ENCODE data around the gene STYK1.
"Not testable (repeated sequence)": the region's sequence is repeated elsewhere in the genome, so short reads cannot be mapped to it uniquely, and the experiment has no call there.

Gene STYK1

DNA sequence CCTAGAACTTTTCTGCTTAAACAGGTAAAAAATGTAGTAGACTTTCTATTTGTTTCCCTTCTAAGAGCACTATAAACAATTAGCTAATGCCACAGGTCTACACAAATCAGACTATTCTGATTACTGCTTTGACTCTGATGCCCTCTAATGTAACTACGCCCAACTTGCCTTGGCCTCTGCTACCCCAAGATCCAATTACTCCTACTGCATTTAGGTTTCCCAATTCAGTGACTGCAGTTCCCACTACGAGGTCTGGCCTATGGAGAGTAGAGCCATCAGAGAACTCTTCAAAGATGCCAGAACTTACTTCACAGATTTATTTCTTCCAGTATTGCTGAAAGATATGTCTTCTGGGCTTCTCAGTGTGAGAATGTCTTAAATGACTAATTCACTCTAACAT is 15.3 kb upstream of the STYK1 start:
- DNase-seq (ENCODE audit: low spot score): no peak

DNA sequence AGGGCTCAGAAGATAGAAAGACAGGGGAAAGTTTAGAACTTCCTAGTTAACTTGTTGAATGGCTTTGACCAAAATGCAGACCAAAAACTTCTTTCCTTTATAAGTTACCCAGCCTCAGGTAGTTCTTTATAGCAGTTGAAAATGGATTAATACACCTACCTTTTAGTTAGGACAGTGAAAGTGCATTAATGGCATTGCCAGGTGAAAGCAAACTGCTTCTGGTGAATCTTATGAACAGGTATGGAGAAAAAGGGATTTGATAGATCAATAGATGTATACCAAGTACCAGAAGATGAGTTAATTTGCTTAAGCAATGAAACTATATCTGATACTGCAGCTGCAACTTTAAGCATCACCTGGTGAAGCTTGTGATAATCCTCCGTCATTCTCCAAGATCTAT is 14.2 kb upstream of the STYK1 start:
- DNase-seq (ENCODE audit: low spot score): no peak

DNA sequence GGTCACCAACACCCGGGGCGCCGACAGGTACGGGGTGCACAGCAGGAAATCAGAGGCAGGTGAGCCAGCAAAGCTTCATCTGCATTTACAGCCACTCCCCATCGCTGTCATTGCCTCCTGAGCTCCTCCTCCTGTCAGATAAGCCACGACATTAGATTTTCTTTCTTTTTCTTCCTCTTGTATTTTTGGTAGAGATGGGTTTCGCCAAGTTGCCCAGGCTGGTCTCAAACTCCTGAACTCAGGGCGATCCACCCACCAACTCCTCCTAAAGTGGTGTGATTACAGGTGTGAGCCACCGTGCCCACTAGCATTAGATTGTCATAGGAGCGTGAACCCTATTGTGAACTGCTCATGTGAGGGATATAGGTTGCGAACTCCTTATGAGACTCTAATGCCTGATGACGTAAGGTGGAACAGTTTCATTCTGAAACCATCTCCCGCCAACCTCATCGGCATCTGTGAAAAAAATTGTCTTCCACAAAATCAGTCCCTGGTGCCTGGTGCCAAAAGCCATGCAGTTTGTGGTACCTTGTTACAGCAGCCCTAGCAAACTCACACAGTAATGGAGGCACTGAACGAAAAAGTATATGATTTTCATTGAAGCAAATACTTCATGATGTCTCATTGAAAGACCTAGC is 1.5 kb downstream of the STYK1 start:
- DNase-seq (ENCODE audit: low spot score): no peak

DNA sequence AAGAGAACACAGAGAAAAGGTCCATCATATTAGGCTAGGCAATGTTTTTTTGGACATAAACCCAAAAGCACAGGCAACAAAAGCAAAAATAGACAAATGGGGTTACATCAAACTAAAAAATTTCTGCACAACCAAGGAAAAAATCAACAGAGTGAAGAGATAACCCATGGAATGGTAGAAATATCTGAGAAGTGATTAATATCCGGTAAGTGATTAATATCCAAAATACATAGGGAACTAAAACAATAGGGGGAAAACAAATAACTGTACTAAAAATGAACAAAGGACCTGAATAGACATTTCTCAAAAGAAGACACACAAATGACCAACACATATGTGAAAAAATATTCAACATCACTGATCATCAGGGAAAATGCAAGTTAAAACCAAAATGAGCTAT is 4.3 kb downstream of the STYK1 start:
- DNase-seq (ENCODE audit: low spot score): no peak

DNA sequence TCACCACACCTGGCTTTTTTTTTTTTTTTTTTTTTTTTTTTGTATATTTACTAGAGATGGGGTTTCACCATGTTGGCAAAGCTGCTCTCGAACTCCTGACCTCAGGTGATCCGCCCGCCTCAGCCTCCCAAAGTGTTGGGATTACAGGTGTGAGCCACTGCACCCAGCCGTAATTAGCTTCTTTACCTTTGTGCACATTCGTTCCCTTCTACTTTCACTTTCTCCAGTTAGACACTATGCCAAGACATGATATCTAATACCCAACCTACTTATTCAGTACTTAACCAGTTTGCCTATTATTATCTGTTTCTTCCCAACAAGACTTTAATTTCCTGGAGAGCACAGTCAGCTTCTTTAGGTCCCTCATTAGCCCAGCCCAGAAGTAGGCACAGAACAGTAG is 5.3 kb downstream of the STYK1 start:
- no peak for DNase-seq (ENCODE audit: low spot score)

DNA sequence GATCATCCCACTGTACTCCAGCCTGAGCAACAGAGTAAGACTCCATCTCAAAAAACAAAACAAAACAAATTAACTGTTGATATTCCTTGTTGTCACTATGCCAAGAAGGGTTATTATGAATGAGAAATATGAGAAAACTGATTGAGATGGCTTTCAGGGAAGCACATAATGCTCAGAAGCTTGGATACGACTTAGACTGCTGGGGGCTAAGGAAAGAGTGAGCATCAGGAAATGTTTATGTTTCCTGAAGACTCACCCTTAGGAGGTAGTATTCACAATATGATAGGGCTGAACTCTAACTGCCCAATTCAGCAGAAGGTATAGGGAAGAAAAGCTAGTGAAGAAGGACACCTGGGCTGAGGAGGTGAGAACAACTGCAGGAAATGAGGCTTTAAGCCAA is 6.3 kb downstream of the STYK1 start:
- no peak for DNase-seq (ENCODE audit: low spot score)

DNA sequence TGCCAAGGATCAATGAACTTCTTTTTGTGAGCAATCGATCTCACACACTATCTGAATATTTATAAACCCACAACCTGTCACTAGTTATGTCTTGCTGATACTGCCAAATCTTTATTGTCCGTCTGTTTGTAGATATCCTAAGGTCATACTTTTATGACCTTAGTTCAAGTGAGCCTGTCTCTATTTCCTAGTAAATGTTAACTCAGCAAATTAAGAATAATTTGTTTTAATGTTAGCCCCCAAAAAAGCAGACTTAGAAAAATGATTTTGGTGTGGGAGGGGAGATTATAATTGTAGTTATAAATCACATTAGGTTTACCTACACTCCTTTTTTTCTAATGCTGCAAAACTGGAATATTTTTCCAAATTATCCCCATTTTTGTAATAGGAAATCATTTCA is 9.4 kb downstream of the STYK1 start:
- no peak for DNase-seq (ENCODE audit: low spot score)

DNA sequence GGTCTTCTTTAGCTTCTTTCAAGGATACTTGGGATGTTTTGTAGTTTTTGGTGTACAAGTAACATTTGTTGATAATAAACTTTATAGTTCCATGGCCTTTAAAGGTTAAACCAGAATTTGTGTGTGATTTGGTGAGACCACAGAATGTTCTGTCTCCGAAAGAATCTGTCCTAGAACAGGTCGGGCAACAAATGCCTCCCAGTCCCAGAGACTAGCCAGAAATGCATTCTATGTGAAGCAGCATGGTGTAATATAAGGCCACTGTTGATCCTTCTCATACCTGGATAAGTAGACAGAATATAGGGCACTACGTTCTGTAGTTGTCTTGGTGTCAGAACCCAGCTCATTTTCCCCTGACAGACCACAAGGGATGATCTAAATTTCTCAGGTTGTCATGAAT is 10.0 kb downstream of the STYK1 start:
- DNase-seq (ENCODE audit: low spot score): no peak

DNA sequence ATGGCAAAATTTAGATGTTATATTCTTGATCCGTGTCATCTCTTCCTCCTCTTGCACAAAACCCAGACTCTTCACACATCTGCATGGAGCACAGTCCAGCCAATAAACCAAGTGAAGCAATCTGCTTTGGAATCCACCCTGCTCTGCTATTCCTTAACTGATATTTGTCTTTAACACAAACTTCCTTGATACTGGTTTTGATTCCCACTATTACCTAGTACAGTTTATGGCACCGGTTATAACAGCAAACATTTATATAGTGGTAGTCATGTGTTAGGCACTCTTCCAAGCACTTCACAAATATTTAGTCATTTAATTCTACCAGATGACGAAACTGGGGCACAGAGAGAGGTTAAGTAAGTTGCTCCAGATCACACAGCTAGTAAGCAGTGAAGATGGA is 12.5 kb downstream of the STYK1 start:
- DNase-seq (ENCODE audit: low spot score): no peak

DNA sequence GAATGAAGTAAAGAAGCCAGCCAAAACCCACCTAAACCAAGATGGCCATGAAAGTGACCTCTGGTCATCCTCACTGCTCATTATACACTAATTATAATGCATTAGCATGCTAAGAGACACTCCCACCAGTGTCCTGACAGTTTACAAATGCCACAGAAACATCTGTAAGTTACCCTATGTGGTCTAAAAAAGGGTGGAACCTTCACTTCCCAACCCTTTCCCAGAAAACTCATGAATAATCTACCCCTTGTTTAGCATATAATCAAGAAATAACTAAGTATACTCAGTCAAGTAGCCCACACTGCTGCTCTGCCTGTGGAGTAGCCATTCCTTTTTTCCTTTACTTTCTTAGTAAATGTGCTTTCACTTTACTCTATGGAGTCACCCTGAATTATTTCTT is 19.8 kb downstream of the STYK1 start:
- no peak for DNase-seq (ENCODE audit: low spot score)

DNA sequence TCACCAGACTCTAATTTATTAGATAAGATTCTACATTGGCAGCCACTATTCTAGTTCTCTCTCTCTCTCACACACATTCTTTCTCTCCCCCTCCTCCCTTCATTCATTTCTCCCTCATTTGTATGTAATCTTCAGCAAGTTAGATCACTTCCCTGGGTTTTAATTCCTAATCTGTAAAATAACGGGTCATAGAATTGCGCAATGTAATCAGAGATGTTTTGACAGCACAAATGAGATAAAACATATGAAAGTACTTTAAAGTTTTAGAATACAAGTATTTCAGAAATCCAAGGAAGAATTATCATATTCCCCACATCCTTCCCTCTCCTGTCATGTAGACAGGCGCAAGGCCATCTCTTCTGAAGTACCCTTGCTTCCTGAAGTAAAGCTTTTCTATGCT is 21.7 kb downstream of the STYK1 start:
- no peak for DNase-seq (ENCODE audit: low spot score)

DNA sequence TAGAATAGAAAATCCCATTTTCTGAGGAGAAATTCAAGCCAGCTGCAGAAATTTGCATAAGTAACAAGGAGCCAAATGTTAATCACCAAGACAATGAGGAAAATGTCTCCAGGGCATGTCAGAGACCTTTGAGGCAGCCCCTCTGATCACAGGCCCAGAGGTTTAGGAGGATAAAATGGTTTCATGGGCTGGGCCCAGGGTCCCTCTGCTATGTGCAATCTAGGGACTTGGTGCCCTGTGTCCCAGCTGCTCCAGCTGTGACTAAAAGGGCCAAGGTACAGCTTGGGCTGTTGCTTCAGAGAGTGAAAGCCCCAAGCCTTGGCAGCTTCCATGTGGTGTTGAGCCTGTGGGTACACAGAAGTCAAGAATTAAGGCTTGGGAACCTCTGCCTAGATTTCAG is 27.3 kb downstream of the STYK1 start:
- DNase-seq (ENCODE audit: low spot score): not testable (repeated sequence)

DNA sequence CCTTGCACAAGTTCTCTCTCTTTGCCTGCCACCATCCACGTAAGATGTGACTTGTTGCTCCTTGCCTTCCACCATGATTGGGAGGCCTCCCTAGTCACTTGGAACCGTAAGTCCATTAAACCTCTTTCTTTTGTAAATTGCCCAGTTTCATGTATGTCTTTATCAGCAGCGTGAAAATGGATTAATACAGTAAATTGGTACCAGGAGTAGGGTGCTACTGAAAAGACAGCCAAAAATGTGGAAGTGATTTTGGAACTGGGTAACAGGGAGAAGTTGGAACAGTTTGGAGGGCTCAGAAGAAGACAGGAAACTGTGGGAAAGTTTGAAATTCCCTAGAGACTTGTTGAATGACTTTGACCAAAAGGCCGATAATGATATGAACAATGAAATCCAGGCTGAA is 27.9 kb downstream of the STYK1 start:
- DNase-seq (ENCODE audit: low spot score): no peak

DNA sequence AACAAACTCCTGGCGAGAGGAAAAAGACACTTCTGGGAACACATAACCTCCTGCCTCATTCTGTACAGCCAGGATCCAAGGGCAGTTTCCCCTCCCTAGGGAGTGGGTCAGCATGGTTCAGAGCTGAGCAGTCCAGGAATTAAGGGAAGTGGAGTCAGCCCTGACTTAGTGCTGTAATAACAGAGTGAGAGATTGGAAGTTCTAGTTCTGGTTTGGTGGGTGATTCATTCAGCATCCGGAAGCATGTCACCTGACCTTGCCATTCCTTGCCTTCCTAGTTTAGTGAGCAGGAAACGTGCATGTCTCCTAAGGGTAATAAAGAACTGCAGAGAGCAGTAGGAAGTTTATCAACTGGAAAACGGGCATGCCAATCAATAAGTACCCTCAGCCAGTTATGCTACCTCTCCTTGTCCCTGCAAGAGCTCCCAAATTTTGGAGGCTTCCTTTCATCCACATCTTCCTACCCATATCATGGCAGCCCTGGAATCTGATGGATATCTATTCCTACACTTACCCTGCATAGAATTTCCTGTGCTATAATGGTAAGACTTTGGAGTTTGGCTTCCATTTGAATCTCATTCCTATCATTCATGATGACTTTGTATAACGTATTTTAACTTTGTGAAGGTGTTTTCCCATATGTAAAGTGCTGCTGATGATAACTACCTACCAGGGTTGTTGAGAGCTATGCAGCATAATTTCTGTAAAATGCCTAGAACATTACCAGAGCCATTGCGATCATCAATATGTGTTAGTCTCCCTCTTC is 31.9 kb downstream of the STYK1 start:
- DNase-seq (ENCODE audit: low spot score): no peak

DNA sequence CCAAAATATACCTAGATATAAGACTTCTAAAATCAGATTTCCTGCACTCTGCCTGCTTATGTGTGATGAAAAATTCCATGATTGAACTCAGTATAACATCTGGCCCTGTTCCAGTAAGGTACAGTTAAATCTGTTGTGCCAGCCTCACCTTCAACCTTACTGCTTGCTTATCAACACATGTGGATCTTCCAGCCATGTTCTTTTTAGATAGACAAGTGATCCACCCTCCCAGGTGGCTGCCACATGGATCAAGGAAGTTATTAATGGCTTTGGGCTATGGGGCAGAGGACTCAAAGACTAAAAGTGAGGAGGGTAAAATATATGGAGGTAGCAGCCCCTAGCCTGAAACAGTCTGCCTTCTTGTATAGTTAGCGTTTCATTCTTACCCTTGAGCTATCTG is 35.1 kb downstream of the STYK1 start:
- DNase-seq (ENCODE audit: low spot score): no peak

DNA sequence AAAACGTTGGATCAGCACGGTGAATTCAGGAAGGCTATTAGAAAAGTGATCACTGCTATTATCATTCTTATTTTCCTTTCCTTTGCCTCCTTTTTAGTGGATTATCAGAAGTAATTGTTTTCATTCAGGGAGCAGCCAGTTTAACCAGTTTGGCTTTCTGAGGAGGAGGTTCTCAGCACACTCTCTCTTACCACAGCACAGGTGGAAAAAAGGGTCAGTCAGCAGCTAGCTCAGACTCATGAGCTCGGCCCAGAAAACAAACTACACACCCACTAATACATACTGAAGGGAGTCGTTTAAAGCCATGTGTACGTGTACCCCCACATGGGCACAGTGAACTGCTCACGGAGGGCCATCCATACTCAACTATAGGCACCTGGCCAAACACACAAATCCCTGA is 37.2 kb downstream of the STYK1 start:
- DNase-seq (ENCODE audit: low spot score): no peak

DNA sequence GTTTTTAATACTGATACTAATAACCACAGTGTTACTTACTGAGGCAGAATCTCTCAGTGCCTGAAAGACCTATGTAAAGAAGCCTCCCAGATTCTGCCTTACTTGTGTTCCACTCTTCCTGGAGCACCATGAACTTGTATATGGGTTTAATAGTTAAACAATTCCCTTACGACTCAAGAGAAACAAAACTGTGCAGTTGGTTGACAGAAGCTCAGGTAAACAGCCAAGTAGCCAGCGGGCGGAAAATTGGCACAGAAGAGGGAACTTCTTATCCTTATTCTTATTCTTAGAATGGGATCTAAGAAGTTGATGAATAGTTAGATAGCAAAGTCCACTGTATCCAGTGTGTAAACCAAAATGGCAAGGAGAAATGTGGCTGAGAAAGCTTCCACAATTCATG is 37.7 kb downstream of the STYK1 start:
- DNase-seq (ENCODE audit: low spot score): no peak

DNA sequence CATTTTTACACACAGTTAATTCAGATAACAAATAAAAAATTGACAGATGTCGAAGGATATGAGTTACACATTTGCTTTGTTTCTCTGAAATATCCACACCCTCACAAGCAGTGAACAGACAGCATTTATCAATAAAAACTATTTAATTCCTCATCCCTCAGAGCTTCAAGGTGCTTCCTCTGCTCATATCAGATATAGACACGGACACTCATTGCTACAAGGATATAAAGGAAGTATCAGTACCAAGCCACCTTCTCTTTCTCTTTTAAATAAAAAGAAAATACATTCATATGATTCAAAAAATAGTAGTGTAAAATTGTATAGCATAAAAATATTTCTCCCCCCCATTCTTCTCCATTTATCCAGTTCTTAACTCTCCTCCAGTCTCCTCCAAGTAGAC is 38.5 kb downstream of the STYK1 start:
- no peak for DNase-seq (ENCODE audit: low spot score)

DNA sequence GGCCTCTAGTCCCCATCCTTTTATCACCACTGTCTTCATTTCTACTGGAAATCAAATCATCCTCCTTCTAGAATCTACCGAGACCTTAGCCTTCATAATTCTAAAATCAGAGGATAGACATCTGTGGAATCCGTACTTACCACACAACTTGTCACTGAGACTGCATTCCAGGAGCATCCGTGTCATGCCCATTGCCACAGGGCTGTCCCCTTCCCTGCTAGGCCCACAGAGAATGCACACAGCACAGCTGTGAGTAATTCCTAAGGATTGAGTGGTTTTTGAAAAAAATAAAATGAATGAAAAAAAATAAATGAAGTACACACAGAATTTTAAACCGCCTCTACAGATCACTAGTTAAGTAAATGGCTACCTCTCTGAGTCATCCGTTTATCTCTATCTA is 39.4 kb downstream of the STYK1 start:
- DNase-seq (ENCODE audit: low spot score): no peak

DNA sequence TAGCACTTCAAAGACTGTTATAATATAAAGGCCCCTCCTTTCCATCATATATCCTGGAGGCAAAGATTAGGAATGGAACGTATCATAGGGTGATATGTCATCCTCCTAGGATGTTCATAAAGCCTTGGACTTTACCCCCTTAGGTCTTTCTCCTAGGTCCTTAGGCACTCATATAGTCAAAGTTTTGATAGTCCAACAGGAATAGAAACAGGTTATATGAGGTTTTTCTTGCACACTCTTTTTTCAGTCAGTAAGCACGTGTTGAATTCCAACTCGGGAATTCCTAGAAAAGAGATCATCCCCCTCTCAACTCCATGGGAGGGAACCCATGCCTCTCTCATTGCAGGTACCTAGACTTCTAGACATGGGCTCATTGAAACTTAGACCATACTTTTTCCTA is 40.3 kb downstream of the STYK1 start:
- DNase-seq (ENCODE audit: low spot score): no peak

DNA sequence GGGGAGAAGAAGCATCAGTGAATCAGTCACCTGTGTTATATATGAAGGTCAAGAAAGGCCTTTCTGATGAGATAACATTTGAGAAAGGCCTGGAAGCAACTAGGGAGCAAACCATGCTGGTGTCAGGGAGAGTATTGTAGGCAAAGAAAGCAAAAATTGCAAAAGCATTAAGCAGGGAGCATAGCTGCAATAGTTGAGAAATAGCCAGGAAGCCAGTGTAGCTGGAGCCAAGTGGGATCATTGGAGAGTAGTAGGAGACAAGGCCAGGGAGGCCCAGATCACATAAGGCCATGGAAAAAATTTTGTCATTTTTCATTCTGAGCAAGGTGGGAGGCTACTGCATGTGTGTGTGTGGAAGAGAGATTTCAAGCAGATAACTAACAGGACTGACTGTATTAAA is 41.6 kb downstream of the STYK1 start:
- no peak for DNase-seq (ENCODE audit: low spot score)

DNA sequence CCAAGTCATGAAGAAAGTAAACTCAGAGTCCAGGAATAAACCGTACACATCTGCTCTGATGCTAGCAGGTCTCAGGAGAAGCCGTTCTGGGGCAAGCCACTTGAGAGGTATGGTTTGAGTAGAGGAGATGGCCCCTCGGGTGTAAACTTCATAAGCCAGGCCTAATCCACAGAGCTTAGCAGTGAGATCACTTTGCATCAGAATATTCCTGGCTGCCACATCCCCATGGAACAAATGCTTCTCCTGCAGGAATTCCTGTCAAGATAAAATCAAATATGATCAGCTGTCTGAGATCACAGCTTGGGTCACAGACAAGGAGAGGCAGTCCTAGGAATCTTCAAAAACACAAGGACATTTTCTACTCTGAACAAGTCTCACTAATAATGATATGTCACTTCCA is 49.2 kb downstream of the STYK1 start:
- no peak for DNase-seq (ENCODE audit: low spot score)

DNA sequence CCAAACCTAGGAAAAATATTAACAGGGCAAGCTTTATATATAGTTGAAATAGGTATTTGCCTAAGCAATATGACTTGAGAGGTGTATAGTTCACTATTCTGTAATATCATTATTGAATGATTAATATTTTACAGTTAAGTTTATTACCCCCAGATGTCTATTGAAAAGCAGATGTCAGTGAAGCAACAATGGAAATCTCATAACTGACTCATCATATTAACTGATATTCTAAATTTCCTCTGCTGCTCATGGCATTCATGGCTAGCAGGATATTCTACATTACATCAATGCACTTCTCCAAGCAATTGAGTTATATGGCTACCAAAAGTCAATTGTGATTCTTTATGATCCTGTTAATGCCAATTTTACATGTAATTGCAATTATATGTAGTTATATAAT is 50.7 kb downstream of the STYK1 start:
- no peak for DNase-seq (ENCODE audit: low spot score)

DNA sequence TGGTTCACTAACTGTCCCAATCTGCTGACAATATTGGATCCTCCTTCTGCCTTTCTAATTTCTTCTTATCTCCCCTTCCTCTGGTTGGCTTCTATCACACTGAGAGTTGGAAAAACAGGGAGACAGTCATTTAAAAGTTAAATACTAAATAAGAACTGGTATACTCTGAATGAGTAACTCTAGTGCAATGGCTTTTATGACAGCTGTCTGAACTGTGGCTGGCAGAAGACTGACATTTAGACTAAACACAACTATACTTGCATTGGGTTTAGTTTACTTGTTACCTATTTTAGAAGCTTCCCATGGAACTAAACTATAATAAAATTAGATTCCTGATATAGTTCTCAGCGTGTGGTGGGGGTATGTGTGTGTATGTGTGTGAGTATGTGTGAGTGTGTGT is 52.6 kb downstream of the STYK1 start:
- DNase-seq (ENCODE audit: low spot score): no peak

Data from NAMALWA (cell line).